ENCODE results near the gene EXOSC5.

DNA sequence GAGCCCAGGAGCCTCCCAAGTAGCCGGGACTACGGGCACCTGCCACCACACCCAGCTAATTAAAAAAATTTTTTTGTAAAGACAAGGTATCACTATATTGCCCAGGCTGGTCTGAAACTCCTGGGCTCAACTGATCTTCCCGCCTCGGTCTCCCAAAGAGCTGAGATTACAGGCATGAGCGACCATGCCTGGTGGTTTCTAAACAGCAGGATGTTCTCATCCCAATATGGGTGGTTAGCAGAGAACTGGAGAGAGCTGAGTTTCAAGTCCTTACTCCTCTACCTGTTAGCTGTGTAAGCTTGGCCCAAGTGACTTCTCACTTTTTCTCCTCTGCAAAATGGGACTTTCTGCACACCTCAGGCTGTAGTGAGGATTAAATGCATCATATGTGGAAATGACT lies 12.8 kb downstream of the EXOSC5 start:
- TF ChIP-seq CTCF (IDR thresholded peaks at IDR 0.05) (no peak), TCF7L2 (IDR thresholded peaks at IDR 0.05; ENCODE audit: low read depth, low read length) (no peak)

Data from Panc1 (cell line).